ENCODE data around the gene MRPS25.

MRPS25 gene

DNA sequence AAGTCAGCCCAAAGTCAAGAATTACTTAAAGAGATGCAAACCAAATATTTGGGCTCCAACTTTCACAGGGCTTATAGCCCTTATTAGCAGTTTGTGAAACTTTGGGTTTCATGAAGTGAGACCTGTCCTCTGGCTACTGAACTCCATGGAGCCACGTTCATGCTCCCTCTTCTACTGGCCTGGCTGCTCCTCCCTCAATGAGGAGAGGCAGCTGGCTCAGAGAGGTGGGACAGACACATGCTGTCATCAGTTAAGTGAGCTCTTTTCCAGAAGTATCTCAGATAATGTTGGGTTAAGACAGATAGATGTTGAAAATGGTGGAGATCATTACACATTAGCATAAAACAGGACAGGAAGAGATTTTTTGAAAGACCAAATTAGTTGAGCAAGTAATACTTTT, 19.4 kb downstream of the MRPS25 start:
- H4K20me1 ChIP-seq (ENCODE audit: insufficient read depth, low read length) = peaks cover 12% of the 10 kb centered on the region; the same call in 1 of the 2 replicates
- H3K4me1 ChIP-seq (ENCODE audit: insufficient read depth, low read length) = no peaks in the 10 kb centered on the region
- TF ChIP-seq, protein P1, sequence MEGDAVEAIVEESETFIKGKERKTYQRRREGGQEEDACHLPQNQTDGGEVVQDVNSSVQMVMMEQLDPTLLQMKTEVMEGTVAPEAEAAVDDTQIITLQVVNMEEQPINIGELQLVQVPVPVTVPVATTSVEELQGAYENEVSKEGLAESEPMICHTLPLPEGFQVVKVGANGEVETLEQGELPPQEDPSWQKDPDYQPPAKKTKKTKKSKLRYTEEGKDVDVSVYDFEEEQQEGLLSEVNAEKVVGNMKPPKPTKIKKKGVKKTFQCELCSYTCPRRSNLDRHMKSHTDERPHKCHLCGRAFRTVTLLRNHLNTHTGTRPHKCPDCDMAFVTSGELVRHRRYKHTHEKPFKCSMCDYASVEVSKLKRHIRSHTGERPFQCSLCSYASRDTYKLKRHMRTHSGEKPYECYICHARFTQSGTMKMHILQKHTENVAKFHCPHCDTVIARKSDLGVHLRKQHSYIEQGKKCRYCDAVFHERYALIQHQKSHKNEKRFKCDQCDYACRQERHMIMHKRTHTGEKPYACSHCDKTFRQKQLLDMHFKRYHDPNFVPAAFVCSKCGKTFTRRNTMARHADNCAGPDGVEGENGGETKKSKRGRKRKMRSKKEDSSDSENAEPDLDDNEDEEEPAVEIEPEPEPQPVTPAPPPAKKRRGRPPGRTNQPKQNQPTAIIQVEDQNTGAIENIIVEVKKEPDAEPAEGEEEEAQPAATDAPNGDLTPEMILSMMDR (IDR thresholded peaks at IDR 0.05; ENCODE audit: borderline replicate concordance, extremely low read depth, low read length, poor library complexity, severe bottlenecking) = no peak
- TF ChIP-seq EZH2 (IDR thresholded peaks at IDR 0.05; ENCODE audit: borderline replicate concordance, low read depth, low read length, severe bottlenecking) = no peak
- no peaks in the 10 kb centered on the region for H3K9me3 ChIP-seq (ENCODE audit: insufficient read depth, low read length, severe bottlenecking)
- H3K27me3 ChIP-seq (ENCODE audit: insufficient read depth, low read length, poor library complexity) = no peaks in the 10 kb centered on the region
- H3K4me2 ChIP-seq (ENCODE audit: insufficient read depth, low read length) = no peak overlapping the region
- no peak overlapping the region for H2AFZ ChIP-seq (ENCODE audit: low read depth, low read length)
- peaks cover 99% of the 10 kb centered on the region for H3K36me3 ChIP-seq (ENCODE audit: insufficient read depth, low read length)
- no peak overlapping the region for H3K4me3 ChIP-seq (ENCODE audit: low read depth in 1 of 2, low read length in 2 of 2)
- peaks cover 21% of the 10 kb centered on the region; the same call in 1 of the 2 replicates for H3K79me2 ChIP-seq (ENCODE audit: insufficient read depth, low read length)
- no peak overlapping the region for H3K9ac ChIP-seq (ENCODE audit: low read depth, low read length)
- DNase-seq (no peak), ATAC-seq (ENCODE audit: insufficient read depth, low read depth) (no peak)
- no peak overlapping the region for H3K27ac ChIP-seq (ENCODE audit: low read length)

DNA sequence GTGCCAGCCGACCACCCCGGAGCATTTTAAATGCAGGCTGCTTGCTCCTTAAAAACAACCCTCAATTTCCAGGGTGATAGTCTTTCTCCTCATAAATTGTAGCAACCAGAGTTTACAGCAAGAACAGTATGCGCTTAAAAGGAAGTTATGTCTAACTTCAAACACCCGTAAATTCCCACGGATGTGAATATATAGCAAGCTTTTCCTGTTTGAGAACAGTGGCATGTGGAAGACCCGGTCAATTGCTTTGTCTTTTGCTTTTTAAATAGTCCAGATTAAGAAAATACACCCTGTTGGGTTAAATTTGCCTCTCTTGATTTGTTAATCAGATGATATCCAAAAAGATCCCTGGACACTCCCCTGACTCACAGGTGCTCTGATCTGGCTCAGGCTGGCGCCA, 20.8 kb downstream of the MRPS25 start:
- ATAC-seq (ENCODE audit: insufficient read depth, low read depth) (no peak), DNase-seq (no peak)
- no peaks in the 10 kb centered on the region for H3K9me3 ChIP-seq (ENCODE audit: insufficient read depth, low read length, severe bottlenecking)
- peaks cover 4% of the 10 kb centered on the region; the same call in 1 of the 2 replicates for H4K20me1 ChIP-seq (ENCODE audit: insufficient read depth, low read length)
- H3K9ac ChIP-seq (ENCODE audit: low read depth, low read length) = no peak overlapping the region
- peaks cover 9% of the 10 kb centered on the region; the same call in 1 of the 2 replicates for H3K79me2 ChIP-seq (ENCODE audit: insufficient read depth, low read length)
- no peaks in the 10 kb centered on the region for H3K27me3 ChIP-seq (ENCODE audit: insufficient read depth, low read length, poor library complexity)
- H3K36me3 ChIP-seq (ENCODE audit: insufficient read depth, low read length) = peaks cover 97% of the 10 kb centered on the region
- no peak overlapping the region for H2AFZ ChIP-seq (ENCODE audit: low read depth, low read length)
- H3K27ac ChIP-seq (ENCODE audit: low read length) = no peak overlapping the region
- no peak overlapping the region for H3K4me2 ChIP-seq (ENCODE audit: insufficient read depth, low read length)
- TF ChIP-seq EZH2 (IDR thresholded peaks at IDR 0.05; ENCODE audit: borderline replicate concordance, low read depth, low read length, severe bottlenecking) = no peak
- TF ChIP-seq, protein P1 (IDR thresholded peaks at IDR 0.05; ENCODE audit: borderline replicate concordance, extremely low read depth, low read length, poor library complexity, severe bottlenecking) = no peak
- no peak overlapping the region for H3K4me3 ChIP-seq (ENCODE audit: low read depth in 1 of 2, low read length in 2 of 2)
- H3K4me1 ChIP-seq (ENCODE audit: insufficient read depth, low read length) = no peaks in the 10 kb centered on the region

DNA sequence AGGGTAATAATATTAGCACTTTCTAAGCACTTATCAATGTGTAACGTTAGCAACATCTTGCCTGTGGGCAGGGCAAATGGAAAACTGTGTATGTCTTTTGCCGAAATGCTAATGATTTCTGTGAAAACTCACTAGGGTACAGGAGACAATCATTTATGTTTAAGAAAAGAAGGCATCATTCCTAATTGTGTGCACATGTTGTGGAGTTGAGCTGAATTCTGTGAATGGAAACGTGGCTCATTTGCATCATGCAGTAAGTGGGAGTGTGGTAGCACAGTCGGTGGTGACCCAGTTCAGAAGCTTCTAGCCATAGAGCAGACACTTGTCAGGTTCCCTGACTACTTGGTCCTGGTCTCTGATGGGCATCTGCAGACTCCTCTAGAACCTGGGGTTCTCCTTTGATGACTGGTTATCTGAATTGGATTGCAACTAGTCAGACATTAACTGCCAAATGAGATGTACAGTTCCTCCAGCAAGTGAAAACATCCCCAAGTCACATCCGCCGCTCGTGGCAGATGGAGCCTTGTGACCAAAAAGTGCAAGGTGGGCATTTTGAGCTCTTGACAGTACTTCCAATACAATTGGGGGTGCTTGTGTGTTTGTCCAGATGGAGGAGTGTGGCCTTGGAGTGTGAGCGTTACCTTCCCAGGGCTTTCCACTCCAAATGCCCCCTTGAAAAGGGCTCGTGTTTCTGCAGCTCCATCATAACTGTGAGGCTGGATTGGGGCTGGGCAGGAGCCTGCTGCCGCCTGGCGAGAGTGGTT, 21.5 kb downstream of the MRPS25 start:
- no peak overlapping the region for H3K9ac ChIP-seq (ENCODE audit: low read depth, low read length)
- no peak for DNase-seq
- H2AFZ ChIP-seq (ENCODE audit: low read depth, low read length) = no peak overlapping the region
- H3K4me1 ChIP-seq (ENCODE audit: insufficient read depth, low read length) = no peaks in the 10 kb centered on the region
- H3K4me3 ChIP-seq (ENCODE audit: low read depth in 1 of 2, low read length in 2 of 2) = no peak overlapping the region
- no peaks in the 10 kb centered on the region for H3K9me3 ChIP-seq (ENCODE audit: insufficient read depth, low read length, severe bottlenecking)
- H3K79me2 ChIP-seq (ENCODE audit: insufficient read depth, low read length) = peaks cover 4% of the 10 kb centered on the region; the same call in 1 of the 2 replicates
- no peak for TF ChIP-seq EZH2 (IDR thresholded peaks at IDR 0.05; ENCODE audit: borderline replicate concordance, low read depth, low read length, severe bottlenecking)
- TF ChIP-seq, protein P1 (IDR thresholded peaks at IDR 0.05; ENCODE audit: borderline replicate concordance, extremely low read depth, low read length, poor library complexity, severe bottlenecking) = no peak
- no peak for ATAC-seq (ENCODE audit: insufficient read depth, low read depth)
- peaks cover 4% of the 10 kb centered on the region; the same call in 1 of the 2 replicates for H4K20me1 ChIP-seq (ENCODE audit: insufficient read depth, low read length)
- no peaks in the 10 kb centered on the region for H3K27me3 ChIP-seq (ENCODE audit: insufficient read depth, low read length, poor library complexity)
- H3K27ac ChIP-seq (ENCODE audit: low read length) = no peak overlapping the region
- H3K36me3 ChIP-seq (ENCODE audit: insufficient read depth, low read length) = peaks cover 97% of the 10 kb centered on the region
- no peak overlapping the region for H3K4me2 ChIP-seq (ENCODE audit: insufficient read depth, low read length)
